Liver (tissue), 9 donors: ENCODE results near the gene CLBA1. TPM values are rescaled to one million over a fixed set of nuclear protein-coding genes. Genes with fewer than 3 reads are reported as not detected.
"Not testable (repeated sequence)": the region's sequence is repeated elsewhere in the genome, so short reads cannot be mapped to it uniquely, and the experiment has no call there.

ENCODE experiments used
- DNase-seq: peaks from one replicate; pipeline ENCODE4 v3.0.0-alpha.2; 2017; ENCODE audit warnings: low spot score
- H3K27ac ChIP-seq, 2 donors: one replicate each; pipeline ENCODE4 v1.7.0; 2013; ENCODE audit warnings: inconsistent platforms in 2 of 2, low read length in 2 of 2, control low read depth in 1 of 2, low read depth in 1 of 2, mild to moderate bottlenecking in 1 of 2
- H3K27me3 ChIP-seq, 4 donors: one replicate each; pipeline versions ENCODE4 v1.6.1 to v1.7.0; 2013; ENCODE audit warnings: low read length in 3 of 4, inconsistent platforms in 1 of 4, mild to moderate bottlenecking in 1 of 4, moderate library complexity in 1 of 4; ENCODE audit not compliant: control insufficient read depth in 4 of 4, insufficient read depth in 4 of 4
- H3K36me3 ChIP-seq, 4 donors: one replicate each; pipeline versions ENCODE4 v1.6.1 to v1.7.0; 2013; ENCODE audit warnings: low read length in 3 of 4, mild to moderate bottlenecking in 3 of 4, low read depth in 1 of 4, moderate library complexity in 1 of 4; ENCODE audit not compliant: control insufficient read depth in 4 of 4, insufficient read depth in 3 of 4
- H3K4me1 ChIP-seq, 4 donors: one replicate each; pipeline versions ENCODE4 v1.6.1 to v1.7.0; 2013; ENCODE audit warnings: low read length in 3 of 4, mild to moderate bottlenecking in 3 of 4, moderate library complexity in 1 of 4; ENCODE audit not compliant: control insufficient read depth in 4 of 4, insufficient read depth in 4 of 4
- H3K4me3 ChIP-seq, 3 donors: one replicate each; pipeline versions ENCODE4 v1.6.1 to v1.7.0; 2013; ENCODE audit warnings: low read length in 3 of 3, control low read depth in 1 of 3, low read depth in 1 of 3, mild to moderate bottlenecking in 1 of 3
- H3K9ac ChIP-seq, 2 donors: one replicate each; pipeline ENCODE4 v1.7.0; 2013; ENCODE audit warnings: low read length in 2 of 2, mild to moderate bottlenecking in 2 of 2, moderate library complexity in 2 of 2, control low read depth in 1 of 2, low read depth in 1 of 2
- H3K9me3 ChIP-seq, 4 donors: one replicate each; pipeline versions ENCODE4 v1.6.1 to v1.7.0; 2013; ENCODE audit warnings: low read length in 3 of 4; ENCODE audit not compliant: control insufficient read depth in 4 of 4
- CTCF ChIP-seq: fragments of 150-350 bp; IDR thresholded peaks from 2 replicates; pipeline ENCODE4 v1.5.1; 2017; ENCODE audit warnings: improper control_type of control experiment, low read depth, low read length; ENCODE audit not compliant: missing input control
- EGR1 ChIP-seq, 2 donors: IDR thresholded peaks; 2 replicates each; pipeline ENCODE4 v1.6.1; 2016 to 2018; ENCODE audit warnings: antibody characterized with exemption in 2 of 2, low read depth in 2 of 2
- FOXA1 ChIP-seq: IDR thresholded peaks from 2 replicates; pipeline ENCODE4 v1.6.1; 2016; ENCODE audit warnings: antibody characterized with exemption
- FOXA2 ChIP-seq: IDR thresholded peaks from 2 replicates; pipeline ENCODE4 v1.6.1; 2016; ENCODE audit warnings: antibody characterized with exemption
- GABPA ChIP-seq, 2 donors: IDR thresholded peaks in 1 of 2; conservative IDR thresholded peaks in 1 of 2; 2 replicates each; pipeline ENCODE4 v1.6.1; 2016; ENCODE audit warnings: antibody characterized with exemption in 2 of 2, mild to moderate bottlenecking in 1 of 2, moderate library complexity in 1 of 2
- HNF4A ChIP-seq, 2 donors: conservative IDR thresholded peaks; 2 replicates each; pipeline ENCODE4 v1.6.1; 2016; ENCODE audit warnings: antibody characterized with exemption in 2 of 2, mild to moderate bottlenecking in 2 of 2
- HNF4G ChIP-seq: IDR thresholded peaks from 2 replicates; pipeline ENCODE4 v1.6.1; 2016; ENCODE audit warnings: antibody characterized with exemption
- JUND ChIP-seq, 2 donors: IDR thresholded peaks; 2 replicates each; pipeline ENCODE4 v1.6.1; 2016; ENCODE audit warnings: antibody characterized with exemption in 2 of 2
- MAX ChIP-seq: IDR thresholded peaks from 2 replicates; pipeline ENCODE4 v1.6.1; 2016; ENCODE audit warnings: antibody characterized with exemption
- NR2F2 ChIP-seq: IDR thresholded peaks from 2 replicates; pipeline ENCODE4 v1.6.1; 2016; ENCODE audit warnings: antibody characterized with exemption
- RAD21 ChIP-seq, 2 donors: IDR thresholded peaks; 2 replicates each; pipeline ENCODE4 v1.6.1; 2016; ENCODE audit warnings: antibody characterized with exemption in 2 of 2, mild to moderate bottlenecking in 2 of 2
- RXRA ChIP-seq, 2 donors: IDR thresholded peaks; 2 replicates each; pipeline ENCODE4 v1.6.1; 2017 to 2018; ENCODE audit warnings: antibody characterized with exemption in 2 of 2, mild to moderate bottlenecking in 1 of 2
- TAF1 ChIP-seq: conservative IDR thresholded peaks from 2 replicates; pipeline ENCODE4 v1.6.1; 2016; ENCODE audit warnings: antibody characterized with exemption, mild to moderate bottlenecking
- YY1 ChIP-seq: IDR thresholded peaks from 2 replicates; pipeline ENCODE4 v1.6.1; 2016; ENCODE audit warnings: antibody characterized with exemption, mild to moderate bottlenecking
- ZBTB33 ChIP-seq: IDR thresholded peaks from 2 replicates; pipeline ENCODE4 v1.6.1; 2016; ENCODE audit warnings: antibody characterized with exemption
- WGBS: extraction: QIAGEN DNeasy Blood & Tissue Kit; methylation state at CpG from one replicate; pipeline ENCODE4 v1.1.7; 2013; 5-methylcytosine and 5-hydroxymethylcytosine counted together
- polyA plus RNA-seq, 2 donors: library from polyadenylated mRNA; stranded (reverse) in 1 of 2; unstranded in 1 of 2; fragments of 200-250 nt in 1 of 2; fragments of >200 nt in 1 of 2; fragmentation: Nextera tagmentation in 1 of 2; extraction: Ambion mirVana in 1 of 2; gene quantifications; one replicate each; pipeline versions ENCODE4 v1.2.1 to v1.2.3, GENCODE V29; 2013 to 2015
- total RNA-seq, 2 donors: library from RNA; depleted of rRNA; stranded (reverse); fragments of >200 nt; gene quantifications; one replicate each; pipeline ENCODE4 v1.2.3, GENCODE V29; 2014
- donor health status: healthy.
- donor health status: healthy.
- donor health status: healthy.
- donor health status: healthy.
- donor health status: healthy.

Gene CLBA1
- total and polyA plus RNA-seq, 4 donors, result 0.98 to 3.9 (median 2.3) TPM

GRCh38 chr14:105026802-105027563 is 41.4 kb downstream of the CLBA1 start:
- DNase-seq, result no peak
- Histone ChIP-seq H3K9ac (no peak overlapping the region), H3K9me3 (no peaks in the 10 kb centered on the region), H3K27me3 (no peaks in the 10 kb centered on the region), H3K4me3 (no peak overlapping the region), H3K36me3 (no peaks in the 10 kb centered on the region), H3K4me1 (peaks cover 0 to 4% (median 2%) of the 10 kb centered on the region in 4 donors), H3K27ac (no peak overlapping the region)
- TF ChIP-seq YY1 (no peak), HNF4A (conservative IDR thresholded peaks at IDR 0.05) (no peak)
- WGBS, result 63% methylated on average over 1 of the region's 1 CpG

GRCh38 chr14:105027718-105028117 is 42.1 kb downstream of the CLBA1 start:
- DNase-seq, H3K9ac ChIP-seq, H3K27ac ChIP-seq, H3K9me3 ChIP-seq, H3K36me3 ChIP-seq, H3K27me3 ChIP-seq, H3K4me1 ChIP-seq, H3K4me3 ChIP-seq: not testable (repeated sequence)
- 85% methylated on average over 4 of the region's 4 CpGs for WGBS

GRCh38 chr14:105028251-105028927 is 42.8 kb downstream of the CLBA1 start:
- Histone ChIP-seq H3K9ac (no peak overlapping the region), H3K9me3 (peaks cover 0 to 3% (median under 1%) of the 10 kb centered on the region in 4 donors), H3K36me3 (no peaks in the 10 kb centered on the region), H3K4me3 (no peak overlapping the region), H3K27ac (no peak overlapping the region), H3K4me1 (no peaks in the 10 kb centered on the region), H3K27me3 (peaks cover 0 to 3% (median 0%) of the 10 kb centered on the region in 4 donors)
- WGBS, result 82% methylated on average over 12 of the region's 12 CpGs
- DNase-seq, result no peak
- no peak for TF ChIP-seq FOXA1
- TF ChIP-seq MAX, result no peak
- no peak for TF ChIP-seq TAF1

GRCh38 chr14:105029402-105029801 is 43.8 kb downstream of the CLBA1 start:
- H3K9ac ChIP-seq, result no peak overlapping the region
- 82% methylated on average over 7 of the region's 7 CpGs for WGBS
- no peak overlapping the region for H3K4me3 ChIP-seq
- peaks cover 0 to 3% (median 1%) of the 10 kb centered on the region in 4 donors for H3K9me3 ChIP-seq
- DNase-seq, result no peak
- peaks cover 0 to 3% (median 0%) of the 10 kb centered on the region in 4 donors for H3K27me3 ChIP-seq
- H3K27ac ChIP-seq, result no peak overlapping the region
- no peaks in the 10 kb centered on the region for H3K36me3 ChIP-seq
- H3K4me1 ChIP-seq, result no peaks in the 10 kb centered on the region
- no peak for TF ChIP-seq GABPA (IDR thresholded peaks at IDR 0.05 in 1 of 2, conservative IDR thresholded peaks at IDR 0.05 in 1 of 2)
- TF ChIP-seq TAF1, result no peak
- no peak for TF ChIP-seq RAD21 (IDR thresholded peaks at IDR 0.05)
- TF ChIP-seq ZBTB33, result no peak
- no peak for TF ChIP-seq HNF4G
- TF ChIP-seq NR2F2, result no peak
- no peak for TF ChIP-seq JUND (IDR thresholded peaks at IDR 0.05)
- no peak for TF ChIP-seq CTCF
- no peak for TF ChIP-seq YY1
- no peak for TF ChIP-seq FOXA1
- TF ChIP-seq FOXA2, result no peak
- no peak for TF ChIP-seq EGR1 (IDR thresholded peaks at IDR 0.05; ENCODE audit: low read depth in 2 of 2)
- no peak for TF ChIP-seq HNF4A (conservative IDR thresholded peaks at IDR 0.05)
- no peak for TF ChIP-seq MAX
- TF ChIP-seq RXRA (IDR thresholded peaks at IDR 0.05), result no peak
